ENCODE results near the gene ROR1.
A peak's percentile ranks its signal among the peaks of the same experiment; 100 is the strongest.
"Not testable (repeated sequence)": the region's sequence is repeated elsewhere in the genome, so short reads cannot be mapped to it uniquely, and the experiment has no call there.

ROR1 gene

GRCh38 chr1:63793741-63794240 lies 20.0 kb downstream of the ROR1 start:
- no peak for DNase-seq (ENCODE audit: low read depth in 2 of 2)

GRCh38 chr1:63794354-63794753 lies 20.5 kb downstream of the ROR1 start:
- no peak for DNase-seq (ENCODE audit: low read depth in 2 of 2)

- peak; percentile 56 to 64 for DNase-seq (ENCODE audit: low read depth in 2 of 2)
Measured at GRCh38 chr1:63794939-63795378, 21.1 kb downstream of the ROR1 start.

- no peak for DNase-seq (ENCODE audit: low read depth in 2 of 2)
Measured at GRCh38 chr1:63795455-63795854, 21.6 kb downstream of the ROR1 start.

- no peak for DNase-seq (ENCODE audit: low read depth in 2 of 2)
Measured at GRCh38 chr1:63797056-63797726, 23.4 kb downstream of the ROR1 start.

- no peak for DNase-seq (ENCODE audit: low read depth in 2 of 2)
Measured at GRCh38 chr1:63798284-63798683, 24.5 kb downstream of the ROR1 start.

- DNase-seq (ENCODE audit: low read depth in 2 of 2): peak in 1 of 2 experiments; percentile 35
Measured at GRCh38 chr1:63799307-63799706, 25.5 kb downstream of the ROR1 start.

GRCh38 chr1:63799820-63800219 lies 26.0 kb downstream of the ROR1 start:
- DNase-seq (ENCODE audit: low read depth in 2 of 2): peak; percentile 92 to 93

- DNase-seq (ENCODE audit: low read depth in 2 of 2): no peak
Measured at GRCh38 chr1:63802109-63802508, 28.3 kb downstream of the ROR1 start.

GRCh38 chr1:63804829-63805484 lies 31.1 kb downstream of the ROR1 start:
- no peak for DNase-seq (ENCODE audit: low read depth in 2 of 2)

- no peak for DNase-seq (ENCODE audit: low read depth in 2 of 2)
Measured at GRCh38 chr1:63807046-63807445, 33.2 kb downstream of the ROR1 start.

- DNase-seq (ENCODE audit: low read depth in 2 of 2): no peak
Measured at GRCh38 chr1:63810936-63811469, 37.2 kb downstream of the ROR1 start.

GRCh38 chr1:63812071-63812700 lies 38.4 kb downstream of the ROR1 start:
- no peak for DNase-seq (ENCODE audit: low read depth in 2 of 2)

- no peak for DNase-seq (ENCODE audit: low read depth in 2 of 2)
Measured at GRCh38 chr1:63813829-63814277, 40.0 kb downstream of the ROR1 start.

GRCh38 chr1:63816217-63816815 lies 42.5 kb downstream of the ROR1 start:
- DNase-seq (ENCODE audit: low read depth in 2 of 2): not testable (repeated sequence)

- no peak for DNase-seq (ENCODE audit: low read depth in 2 of 2)
Measured at GRCh38 chr1:63817152-63817667, 43.4 kb downstream of the ROR1 start.

GRCh38 chr1:63817700-63818099 lies 43.9 kb downstream of the ROR1 start:
- no peak for DNase-seq (ENCODE audit: low read depth in 2 of 2)

GRCh38 chr1:63818567-63819325 lies 44.9 kb downstream of the ROR1 start:
- DNase-seq (ENCODE audit: low read depth in 2 of 2): no peak

GRCh38 chr1:63819795-63820194 lies 46.0 kb downstream of the ROR1 start:
- DNase-seq (ENCODE audit: low read depth in 2 of 2): no peak

GRCh38 chr1:63821091-63822005 lies 47.5 kb downstream of the ROR1 start:
- DNase-seq (ENCODE audit: low read depth in 2 of 2): no peak
